A549 (cell line): ENCODE measurements around the gene TBRG4. TPM values are rescaled to one million over a fixed set of nuclear protein-coding genes. Genes with fewer than 3 reads are reported as not detected.

Experiments used
- ATAC-seq, 2 experiments: fragments of 200-7000 bp in 1 of 2; fragments of >200 bp in 1 of 2; cut with Nextera tagmentation in 1 of 2; cut with Tn5 transposase in 1 of 2; 3 replicates each; pipeline versions ENCODE4 v1.8.0 to v1.9.1; 2018 to 2020; ENCODE audit warnings: mild to moderate bottlenecking in 1 of 2, moderate library complexity in 1 of 2
- CTCF ChIA-PET: fragments of 300-600 bp; sonication (Branson Sonifier 250); formaldehyde crosslinking; extraction: SDS; loops from one replicate; lab custom pipeline; 2021; ENCODE audit warnings: antibody characterized with exemption, inconsistent platforms; lab: Yijun Ruan, JAX
- POLR2A ChIA-PET: fragments of 350-600 bp; formaldehyde crosslinking; extraction: SDS; loops from one replicate; lab custom pipeline; 2021; ENCODE audit warnings: antibody characterized with exemption, inconsistent platforms; lab: Yijun Ruan, JAX
- DNase-seq, 2 experiments: peaks; one replicate each; pipeline versions ENCODE4 v3.0.0 to v3.0.0-alpha.2; 2011 to 2016; ENCODE audit warnings: low read depth in 1 of 2, low spot score in 1 of 2
- FAIRE-seq: peaks from 2 replicates; lab custom pipeline; 2011; peaks lifted over from hg19 to GRCh38; lab: Jason Lieb, UNC
- H3K27ac ChIP-seq, 2 experiments: fragments of >200 bp; sonication (Bioruptor Twin); formaldehyde crosslinking; 3 replicates each; pipeline ENCODE4 v1.5.1; 2016 to 2017
- H3K4me1 ChIP-seq: fragments of >200 bp; sonication (Bioruptor Twin); formaldehyde crosslinking; 3 replicates; pipeline ENCODE4 v1.6.1; 2016
- H3K4me2 ChIP-seq: fragments of >200 bp; sonication (Bioruptor Twin); formaldehyde crosslinking; 3 replicates; pipeline ENCODE4 v1.6.1; 2016
- H3K4me3 ChIP-seq: fragments of >200 bp; sonication (Bioruptor Twin); formaldehyde crosslinking; 3 replicates; pipeline ENCODE4 v1.5.1; 2016
- H3K9me3 ChIP-seq: fragments of >200 bp; sonication (Bioruptor Twin); formaldehyde crosslinking; 3 replicates; pipeline ENCODE4 v1.6.1; 2016
- CEBPB ChIP-seq, 2 experiments: fragments of >200 bp in 1 of 2; sonication (Bioruptor Twin) in 1 of 2; formaldehyde crosslinking in 1 of 2; IDR thresholded peaks; 2 replicates each; pipeline ENCODE4 v1.6.1; 2012 to 2016
- CHD2 ChIP-seq: fragments of 150-350 bp; IDR thresholded peaks from 2 replicates; pipeline ENCODE4 v1.6.1; 2014; ENCODE audit warnings: low read length; ENCODE audit not compliant: partially characterized antibody
- EHMT2 ChIP-seq: fragments of 200-600 bp; sonication (generic); IDR thresholded peaks from 2 replicates; pipeline ENCODE4 v1.6.1; 2016; ENCODE audit warnings: antibody characterized with exemption, low read depth, mild to moderate bottlenecking, moderate library complexity
- FOSL2 ChIP-seq, 2 experiments: fragments of 450-650 bp in 1 of 2; fragments of >200 bp in 1 of 2; sonication (Bioruptor Twin) in 1 of 2; formaldehyde crosslinking; IDR thresholded peaks; 2 replicates each; pipeline versions ENCODE4 v1.5.0 to v1.6.1; 2016 to 2020; ENCODE audit warnings: mild to moderate bottlenecking in 1 of 2, moderate library complexity in 1 of 2
- GATA3 ChIP-seq: IDR thresholded peaks from 2 replicates; pipeline ENCODE4 v1.6.1; 2012; ENCODE audit warnings: borderline replicate concordance
- JUNB ChIP-seq: fragments of >200 bp; sonication (Bioruptor Twin); formaldehyde crosslinking; IDR thresholded peaks from 2 replicates; pipeline ENCODE4 v1.6.1; 2016
- KDM1A ChIP-seq: fragments of 200-600 bp; sonication (generic); IDR thresholded peaks from 2 replicates; pipeline ENCODE4 v1.6.1; 2016; ENCODE audit warnings: low read depth, mild to moderate bottlenecking
- MAFK ChIP-seq: fragments of 450-650 bp; IDR thresholded peaks from 2 replicates; pipeline ENCODE4 v1.6.1; 2014; ENCODE audit not compliant: partially characterized antibody
- NPAS2 ChIP-seq: fragments of 250-450 bp; sonication (Bioruptor Pico); IDR thresholded peaks from 2 replicates; pipeline ENCODE4 v1.8.0; 2022; ENCODE audit warnings: mild to moderate bottlenecking, moderate library complexity, borderline replicate concordance
- NR3C1 ChIP-seq: fragments of >200 bp; sonication (Bioruptor Twin); formaldehyde crosslinking; IDR thresholded peaks from 3 replicates; pipeline ENCODE4 v1.6.1; 2017
- RAD21 ChIP-seq, 2 experiments: fragments of >200 bp in 1 of 2; sonication (Bioruptor Twin) in 1 of 2; formaldehyde crosslinking in 1 of 2; IDR thresholded peaks in 1 of 2; conservative IDR thresholded peaks in 1 of 2; 2 replicates in 1 of 2; 3 replicates in 1 of 2; pipeline ENCODE4 v1.6.1; 2012 to 2018; ENCODE audit warnings: inconsistent platforms in 1 of 2
- RARB ChIP-seq: fragments of 250-450 bp; sonication (Bioruptor Pico); IDR thresholded peaks from 2 replicates; pipeline ENCODE4 v1.8.0; 2021; ENCODE audit warnings: mild to moderate bottlenecking, moderate library complexity
- RCOR1 ChIP-seq: fragments of 150-350 bp; IDR thresholded peaks from 2 replicates; pipeline ENCODE4 v1.6.1; 2014; ENCODE audit warnings: antibody characterized with exemption, low read length, low read depth
- RNF2 ChIP-seq: fragments of 200-600 bp; sonication (generic); IDR thresholded peaks from 2 replicates; pipeline ENCODE4 v1.6.1; 2016; ENCODE audit warnings: low read depth, mild to moderate bottlenecking, antibody characterized with exemption, moderate library complexity, borderline replicate concordance
- SMC3 ChIP-seq: fragments of >200 bp; sonication (Bioruptor Twin); formaldehyde crosslinking; IDR thresholded peaks from 3 replicates; pipeline ENCODE4 v1.6.1; 2018; ENCODE audit warnings: inconsistent platforms
- TFCP2L1 ChIP-seq: fragments of 250-450 bp; sonication (Bioruptor Pico); IDR thresholded peaks from 2 replicates; pipeline ENCODE4 v1.5.0; 2021; ENCODE audit warnings: mild to moderate bottlenecking
- ZC3H11A ChIP-seq: fragments of 450-650 bp; IDR thresholded peaks from 2 replicates; pipeline ENCODE4 v1.6.1; 2014; ENCODE audit warnings: antibody characterized with exemption, mild to moderate bottlenecking
- ZSCAN20 ChIP-seq: fragments of 250-450 bp; sonication (Bioruptor Pico); IDR thresholded peaks from 2 replicates; pipeline ENCODE4 v1.8.0; 2022; ENCODE audit warnings: mild to moderate bottlenecking, moderate library complexity
- WGBS: methylation state at CpG from one replicate; pipeline ENCODE4 v1.1.6; 2017; ENCODE audit errors: missing lambda C conversion rate; 5-methylcytosine and 5-hydroxymethylcytosine counted together
- polyA plus RNA-seq, 4 experiments: library from polyadenylated mRNA; depleted of rRNA in 3 of 4; stranded (reverse); fragments of >200 nt; fragmentation: RNase III in 1 of 4; extraction: RNeasy Plus Mini Kit Qiagen cat#74134 plus additional on column Dnase treatment in 1 of 4; gene quantifications; 2 replicates in 3 of 4; 3 replicates in 1 of 4; pipeline ENCODE4 v1.2.3, GENCODE V29; 2011 to 2017
- TF ChIP-seq, protein P1 (sequence below): fragments of 250-450 bp; sonication (Bioruptor Pico); IDR thresholded peaks from 2 replicates; pipeline ENCODE4 v1.5.0; 2020; ENCODE audit warnings: low read depth, mild to moderate bottlenecking, moderate library complexity
- TF ChIP-seq, protein P2 (sequence below): fragments of 150-350 bp; IDR thresholded peaks from 2 replicates; pipeline ENCODE4 v1.6.1; 2014; ENCODE audit warnings: low read depth, mild to moderate bottlenecking, low read length
- TF ChIP-seq, protein P3 (sequence below): IDR thresholded peaks from 2 replicates; pipeline ENCODE4 v1.6.1; 2012
- TF ChIP-seq, protein P4 (sequence below): fragments of >200 bp; sonication (Bioruptor Twin); formaldehyde crosslinking; IDR thresholded peaks from 3 replicates; pipeline ENCODE4 v1.6.1; 2016

The TBRG4 gene
- polyA plus RNA-seq, 2 of the 4 experiments (the other 2 are of a cell fraction): 88.8 to 100 TPM

DNA sequence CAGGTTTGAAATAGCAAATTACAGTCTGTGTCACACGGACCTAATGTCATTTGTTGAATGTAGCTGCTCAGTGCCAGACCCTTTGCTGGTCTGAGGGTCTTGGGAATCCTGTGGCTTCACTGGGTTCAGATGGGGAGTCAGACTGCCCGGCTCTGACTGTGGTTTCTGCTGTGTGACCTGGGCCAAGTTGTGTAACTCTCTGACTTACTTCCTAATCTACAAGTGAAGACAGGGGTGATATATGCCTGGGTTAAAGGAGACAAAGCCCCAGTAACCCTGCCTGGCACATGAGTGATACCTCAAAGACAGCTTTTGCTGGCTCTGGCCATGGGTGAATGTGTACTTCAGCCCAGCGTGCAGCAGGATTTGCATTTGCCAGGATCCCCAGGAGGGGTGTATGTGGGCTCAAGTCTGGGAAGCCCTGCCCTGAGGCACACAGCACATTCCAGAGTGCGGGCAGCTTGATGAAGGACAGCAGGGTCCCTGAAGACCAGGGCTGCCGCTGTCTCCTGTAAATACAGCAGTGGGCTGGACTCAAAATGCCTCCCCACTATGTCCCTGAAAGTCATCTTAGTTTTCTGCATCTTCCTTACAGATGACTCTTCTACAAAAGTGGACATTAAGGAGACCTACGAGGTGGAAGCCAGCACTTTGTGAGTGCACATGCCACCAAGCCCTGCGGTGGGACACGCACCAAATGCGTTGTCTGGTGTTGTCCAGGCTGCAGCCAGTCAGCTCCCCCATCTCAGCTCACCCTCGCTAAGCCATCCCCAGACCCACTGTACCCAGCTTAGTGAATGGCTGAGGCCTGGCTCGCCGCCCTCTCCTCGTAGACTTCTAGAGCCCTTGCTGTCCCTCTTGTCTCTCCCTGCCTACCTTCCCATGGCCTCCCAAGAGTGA, 39.1 kb downstream of the TBRG4 start:
- Histone ChIP-seq H3K9me3 (no peaks in the 10 kb centered on the region), H3K4me1 (peaks cover 4% of the 10 kb centered on the region; the same call in 1 of the 3 replicates), H3K4me2 (no peak overlapping the region), H3K4me3 (no peak overlapping the region)
- no peak for ATAC-seq
- POLR2A ChIA-PET: no interaction called here
- no peak for FAIRE-seq
- TF ChIP-seq GATA3 (no peak), CEBPB (IDR thresholded peaks at IDR 0.05) (no peak), FOSL2 (IDR thresholded peaks at IDR 0.05) (no peak), FOSL2 (CRISPR knock-in tag; IDR thresholded peaks at IDR 0.05) (no peak), RCOR1 (no peak), NPAS2 (CRISPR knock-in tag) (no peak), JUNB (no peak), CHD2 (no peak), RNF2 (no peak)
- TF ChIP-seq, all 56 proteins: peak for 0
- 84% methylated on average over 13 of the region's 13 CpGs for WGBS
- H3K27ac ChIP-seq: no peak overlapping the region
- no peak for DNase-seq
- CTCF ChIA-PET: no interaction called here

DNA sequence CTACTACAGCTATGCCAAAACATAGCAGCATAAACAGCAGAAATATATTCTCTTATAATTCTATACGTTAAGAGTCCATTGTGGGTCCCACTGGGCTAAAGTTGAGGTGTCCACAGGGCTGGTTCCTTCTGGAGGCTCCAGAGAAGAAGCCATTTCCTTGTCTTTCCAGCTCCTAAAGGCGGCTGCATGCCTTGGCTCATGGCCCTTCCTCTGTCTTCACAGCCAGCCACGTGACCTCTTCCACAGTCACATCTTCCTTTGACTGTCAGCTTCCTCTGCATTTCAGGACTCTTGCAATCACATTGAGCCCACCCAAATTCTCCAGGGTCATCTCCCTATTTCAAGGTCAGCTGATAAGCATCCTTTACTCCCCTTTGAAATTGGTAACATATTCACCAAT, 40.0 kb downstream of the TBRG4 start:
- Histone ChIP-seq H3K4me2 (no peak overlapping the region), H3K9me3 (no peaks in the 10 kb centered on the region), H3K4me1 (peaks cover 4% of the 10 kb centered on the region; the same call in 1 of the 3 replicates), H3K27ac (no peak overlapping the region), H3K4me3 (no peak overlapping the region)
- WGBS: 81% methylated on average over 3 of the region's 3 CpGs
- ChIA-PET CTCF (no interaction called here), POLR2A (no interaction called here)
- FAIRE-seq (no peak), ATAC-seq (no peak), DNase-seq (no peak)
- no peak for TF ChIP-seq MAFK
- no peak for TF ChIP-seq RARB (CRISPR knock-in tag)
- no peak for TF ChIP-seq CHD2
- TF ChIP-seq NR3C1: no peak
- TF ChIP-seq, protein P1, sequence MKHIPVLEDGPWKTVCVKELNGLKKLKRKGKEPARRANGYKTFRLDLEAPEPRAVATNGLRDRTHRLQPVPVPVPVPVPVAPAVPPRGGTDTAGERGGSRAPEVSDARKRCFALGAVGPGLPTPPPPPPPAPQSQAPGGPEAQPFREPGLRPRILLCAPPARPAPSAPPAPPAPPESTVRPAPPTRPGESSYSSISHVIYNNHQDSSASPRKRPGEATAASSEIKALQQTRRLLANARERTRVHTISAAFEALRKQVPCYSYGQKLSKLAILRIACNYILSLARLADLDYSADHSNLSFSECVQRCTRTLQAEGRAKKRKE (CRISPR knock-in tag): no peak
- no peak for TF ChIP-seq SMC3

DNA sequence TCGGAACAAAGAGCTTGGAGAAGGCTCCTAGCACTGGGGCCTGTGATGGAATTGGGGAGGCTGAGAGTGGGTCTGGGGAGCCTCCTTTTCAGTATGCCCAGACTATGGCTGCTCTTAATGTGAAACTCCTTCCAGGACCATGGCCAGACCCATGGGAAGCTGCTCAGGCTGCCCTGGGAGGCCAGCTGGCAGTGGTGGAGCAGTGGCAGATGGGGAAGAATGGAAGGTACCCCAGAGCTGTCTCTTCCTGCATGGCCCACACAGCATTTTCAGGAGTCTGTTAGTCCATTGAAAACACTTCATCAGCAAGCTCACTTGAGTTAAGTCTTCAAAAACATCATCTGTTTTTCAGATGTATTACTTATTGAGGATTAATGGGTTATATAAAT, 41.2 kb downstream of the TBRG4 start:
- H3K4me3 ChIP-seq: no peak overlapping the region
- H3K9me3 ChIP-seq: no peaks in the 10 kb centered on the region
- no peak overlapping the region for H3K27ac ChIP-seq
- ATAC-seq (no peak), FAIRE-seq (no peak), DNase-seq (no peak)
- CTCF ChIA-PET: interaction anchor here (1.2 kb wide), 1 partner anchor 17 kb away, joined by 3 read pairs; no protein-coding TSS in a partner anchor
- WGBS: 93% methylated on average over 1 of the region's 1 CpG
- TF ChIP-seq, protein P2, sequence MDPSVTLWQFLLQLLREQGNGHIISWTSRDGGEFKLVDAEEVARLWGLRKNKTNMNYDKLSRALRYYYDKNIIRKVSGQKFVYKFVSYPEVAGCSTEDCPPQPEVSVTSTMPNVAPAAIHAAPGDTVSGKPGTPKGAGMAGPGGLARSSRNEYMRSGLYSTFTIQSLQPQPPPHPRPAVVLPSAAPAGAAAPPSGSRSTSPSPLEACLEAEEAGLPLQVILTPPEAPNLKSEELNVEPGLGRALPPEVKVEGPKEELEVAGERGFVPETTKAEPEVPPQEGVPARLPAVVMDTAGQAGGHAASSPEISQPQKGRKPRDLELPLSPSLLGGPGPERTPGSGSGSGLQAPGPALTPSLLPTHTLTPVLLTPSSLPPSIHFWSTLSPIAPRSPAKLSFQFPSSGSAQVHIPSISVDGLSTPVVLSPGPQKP: no peak
- no peak for TF ChIP-seq ZSCAN20
- TF ChIP-seq, protein P3, sequence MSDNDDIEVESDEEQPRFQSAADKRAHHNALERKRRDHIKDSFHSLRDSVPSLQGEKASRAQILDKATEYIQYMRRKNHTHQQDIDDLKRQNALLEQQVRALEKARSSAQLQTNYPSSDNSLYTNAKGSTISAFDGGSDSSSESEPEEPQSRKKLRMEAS: no peak
- TF ChIP-seq ZC3H11A: no peak
- TF ChIP-seq CHD2: no peak
- TF ChIP-seq EHMT2: no peak
- no peak for TF ChIP-seq RAD21 (conservative IDR thresholded peaks at IDR 0.05 in 1 of 2, IDR thresholded peaks at IDR 0.05 in 1 of 2)
- TF ChIP-seq TFCP2L1: no peak
- TF ChIP-seq, protein P4, sequence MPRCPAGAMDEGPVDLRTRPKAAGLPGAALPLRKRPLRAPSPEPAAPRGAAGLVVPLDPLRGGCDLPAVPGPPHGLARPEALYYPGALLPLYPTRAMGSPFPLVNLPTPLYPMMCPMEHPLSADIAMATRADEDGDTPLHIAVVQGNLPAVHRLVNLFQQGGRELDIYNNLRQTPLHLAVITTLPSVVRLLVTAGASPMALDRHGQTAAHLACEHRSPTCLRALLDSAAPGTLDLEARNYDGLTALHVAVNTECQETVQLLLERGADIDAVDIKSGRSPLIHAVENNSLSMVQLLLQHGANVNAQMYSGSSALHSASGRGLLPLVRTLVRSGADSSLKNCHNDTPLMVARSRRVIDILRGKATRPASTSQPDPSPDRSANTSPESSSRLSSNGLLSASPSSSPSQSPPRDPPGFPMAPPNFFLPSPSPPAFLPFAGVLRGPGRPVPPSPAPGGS: no peak
- TF ChIP-seq NPAS2 (CRISPR knock-in tag): no peak
- TF ChIP-seq KDM1A: no peak
- no peak for TF ChIP-seq SMC3
- POLR2A ChIA-PET: no interaction called here
- no peak overlapping the region for H3K4me2 ChIP-seq
- H3K4me1 ChIP-seq: peaks cover 4% of the 10 kb centered on the region; the same call in 1 of the 3 replicates
